ENCODE measurements around the gene NFKBIB. TPM values are rescaled to one million over a fixed set of nuclear protein-coding genes. Genes with fewer than 3 reads are reported as not detected.

Gene NFKBIB
- total and polyA plus RNA-seq, 2 of the 8 experiments (the other 6 are each of a cell fraction or from before 2014, with no cell fraction given): 37.3 to 44.1 TPM

DNA sequence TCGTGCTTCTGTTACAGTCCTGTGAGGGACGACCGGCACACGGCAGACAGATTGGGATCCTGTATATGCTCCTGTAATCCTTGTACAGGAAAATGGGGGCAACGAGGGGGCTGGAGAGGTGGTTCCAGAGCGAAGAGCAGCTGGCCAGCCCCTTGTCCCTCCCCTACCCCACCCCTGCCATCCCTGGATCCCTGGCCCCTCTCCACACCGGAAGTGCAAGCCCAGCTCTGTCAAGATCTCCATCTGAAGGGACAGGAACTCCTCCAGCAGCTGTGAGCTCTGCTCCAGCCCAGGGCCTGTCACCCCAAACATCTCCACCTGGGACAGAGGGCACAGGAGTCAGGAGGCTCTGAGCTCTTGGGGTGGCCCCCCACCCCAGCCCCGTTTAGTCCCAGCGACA, 17.7 kb downstream of the NFKBIB start:
- POLR2A ChIA-PET (ENCODE audit: partially characterized antibody): interaction anchor here (0.8 to 6.7 kb wide), 8 partner anchors 8 to 157 kb away, joined by 3 to 36 read pairs (median 3); partner anchors contain the start of genes MRPS12, NFKBIB, SARS2 and SIRT2

More for the DNA sequence above, 17.7 kb downstream of the NFKBIB start:
- Histone ChIP-seq H4K8ac (ENCODE audit: extremely low read depth, insufficient read depth, low read length) (0 out of 2 replicates have a peak overlapping the region, but pooled peaks have one; percentile 2), H4K91ac (replicated peaks; ENCODE audit: insufficient read length, low read length) (no peak overlapping the region), H3K9me3 (ENCODE audit: insufficient read depth in 2 of 2, low read depth in 1 of 2, low read length in 1 of 2) (no peaks in the 10 kb centered on the region), H3K36me3 (ENCODE audit: control insufficient read depth in 2 of 4, insufficient read depth in 4 of 4, low read length in 3 of 4) (peaks cover 2 to 17% (median 11%) of the 10 kb centered on the region in 4 experiments; a peak in 6 of 8 replicates), H3K27me3 (replicated peaks in 1 of 4; ENCODE audit: control insufficient read depth in 3 of 4, extremely low read depth in 1 of 4, insufficient read depth in 3 of 4, low read length in 3 of 4) (no peaks in the 10 kb centered on the region; a peak in 1 of 7 replicates), H3K4me2 (ENCODE audit: insufficient read depth in 1 of 2, low read depth in 2 of 2, low read length in 2 of 2) (no peak overlapping the region), H2BK120ac (replicated peaks; ENCODE audit: low read depth, low read length) (no peak overlapping the region), H2AFZ (ENCODE audit: low read length) (no peak overlapping the region), H3K79me1 (ENCODE audit: low read depth, low read length) (no peaks in the 10 kb centered on the region), H2BK5ac (ENCODE audit: low read depth, low read length) (no peak overlapping the region), H3K14ac (ENCODE audit: insufficient read length) (no peak overlapping the region), H2BK15ac (ENCODE audit: low read length) (no peak overlapping the region), H2AK5ac (ENCODE audit: low read depth, low read length) (no peak overlapping the region), H3K23ac (ENCODE audit: insufficient read length) (no peak overlapping the region), H4K20me1 (replicated peaks in 1 of 2; ENCODE audit: control insufficient read depth in 1 of 2, insufficient read depth in 2 of 2, low read length in 2 of 2) (peaks cover 0 to 7% of the 10 kb centered on the region in 2 experiments), H3K79me2 (ENCODE audit: control insufficient read depth in 1 of 2, insufficient read depth in 2 of 2, low read length in 2 of 2) (no peaks in the 10 kb centered on the region; a peak in 1 of 4 replicates), H3K4me1 (replicated peaks in 1 of 4; ENCODE audit: control insufficient read depth in 3 of 4, insufficient read depth in 4 of 4, low read length in 3 of 4) (no peaks in the 10 kb centered on the region), H3K9ac (replicated peaks in 1 of 4; ENCODE audit: extremely low read depth in 1 of 4, low read depth in 3 of 4, low read length in 3 of 4) (no peak overlapping the region), H2BK12ac (ENCODE audit: low read depth, low read length) (no peak overlapping the region), H3K27ac (ENCODE audit: low read depth, low read length) (no peak overlapping the region), H3K56ac (replicated peaks; ENCODE audit: insufficient read length, low read depth, low read length) (no peak overlapping the region), H3K18ac (ENCODE audit: extremely low read depth, low read length) (no peak overlapping the region), H3K23me2 (ENCODE audit: low read depth, low read length) (peaks cover 6% of the 10 kb centered on the region; the same call in 1 of the 2 replicates), H3K4me3 (ENCODE audit: extremely low read depth in 1 of 4, insufficient read depth in 2 of 4, low read depth in 3 of 4, low read length in 4 of 4) (no peak overlapping the region), H4K5ac (ENCODE audit: insufficient read length, low read depth, low read length) (no peak overlapping the region), H3K4ac (replicated peaks; ENCODE audit: insufficient read length, low read depth, low read length) (no peak overlapping the region), H2BK20ac (ENCODE audit: low read length) (no peak overlapping the region)
- WGBS, 2 experiments (ENCODE audit: extremely low coverage in 1 of 2, insufficient coverage in 1 of 2, insufficient read length in 1 of 2, insufficient replicate concordance in 2 of 2, low coverage in 1 of 2, low lambda C conversion rate in 2 of 2, missing lambda C conversion rate in 1 of 2): 98% methylated on average over 6 of the region's 9 CpGs; no CpG with 5 or more reads in 1 of the 2 experiments
- FAIRE-seq (no peak), DNase-seq (ENCODE audit: low read depth in 1 of 2, low spot score in 2 of 2) (no peak)
- TF ChIP-seq RNF2 (IDR thresholded peaks at IDR 0.05; ENCODE audit: borderline replicate concordance, low read depth, low read length, missing control alignments, poor library complexity, severe bottlenecking) (no peak), HDAC6 (IDR thresholded peaks at IDR 0.05; ENCODE audit: low read depth, low read length) (no peak), BRCA1 (IDR thresholded peaks at IDR 0.05; ENCODE audit: low read depth, low read length) (no peak)
- CTCF ChIA-PET (ENCODE audit: partially characterized antibody): interaction anchor here (0.7 to 2.7 kb wide), 5 partner anchors 10 to 59 kb away, joined by 3 to 24 read pairs (median 5); partner anchors contain the start of genes MRPS12, NFKBIB and SARS2

Data from H1 (cell line).